ENCODE measurements around the gene SCAP. TPM values are rescaled to one million over a fixed set of nuclear protein-coding genes. Genes with fewer than 3 reads are reported as not detected.
"Not testable (repeated sequence)": the region's sequence is repeated elsewhere in the genome, so short reads cannot be mapped to it uniquely, and the experiment has no call there.

Gene SCAP
- total RNA-seq, 1 experiment from 2014 or later, result 67.6 TPM

DNA sequence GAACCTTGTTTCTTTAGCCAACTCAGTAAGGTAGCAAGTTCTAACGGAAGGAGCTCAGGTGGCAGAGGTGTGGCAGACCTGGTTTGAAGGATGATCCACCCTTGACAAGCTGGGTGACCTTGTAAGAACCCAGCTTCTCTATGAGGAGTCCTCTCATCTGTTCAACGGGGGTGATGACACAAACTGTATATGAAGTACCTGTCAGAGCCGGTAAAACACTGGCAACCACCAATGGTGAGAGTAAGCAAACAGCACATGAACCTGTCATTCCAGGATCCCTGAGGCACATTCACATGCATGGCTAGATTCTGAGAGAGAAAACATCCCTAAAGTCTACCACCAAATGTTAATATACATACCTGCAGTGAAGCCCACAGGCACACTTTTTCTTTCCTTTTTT is 2.4 kb downstream of the SCAP start (continued):
- TF ChIP-seq ELF1 (IDR thresholded peaks at IDR 0.05; ENCODE audit: borderline replicate concordance, low read depth) (no peak), ZBTB33 (IDR thresholded peaks at IDR 0.05; ENCODE audit: extremely low read depth, insufficient replicate concordance, low read length) (no peak)

DNA sequence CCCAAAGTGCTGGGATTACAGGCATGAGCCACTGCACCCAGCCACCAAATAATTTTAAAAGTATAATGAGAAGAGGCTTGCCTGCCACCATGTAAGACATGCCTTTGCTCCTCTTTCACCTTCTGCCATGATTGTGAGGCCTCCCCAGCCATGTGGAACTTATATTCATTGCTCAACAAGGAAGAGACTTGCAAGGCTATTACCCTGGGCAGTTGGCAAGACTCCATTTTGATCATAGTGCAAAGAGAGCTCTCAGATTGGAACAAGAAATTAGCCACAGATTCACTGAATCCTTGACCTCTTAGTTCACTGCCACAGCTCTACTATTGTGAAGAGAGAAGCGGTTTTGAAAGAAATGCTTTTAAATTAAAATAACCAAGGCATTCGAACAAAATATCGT is 6.1 kb downstream of the SCAP start:
- H3K27me3 ChIP-seq (ENCODE audit: insufficient read depth, low read length), result no peaks in the 10 kb centered on the region
- no peak overlapping the region for H3K4me2 ChIP-seq (ENCODE audit: low read length)
- ChIA-PET POLR2A (no interaction called here), CTCF (no interaction called here), RAD21 (ENCODE audit: low non-redundant PET in 1 of 2, low total read pairs in 2 of 2, uncharacterized antibody in 2 of 2, unreplicated experiment in 2 of 2) (no interaction called here)
- H3K4me1 ChIP-seq (ENCODE audit: control insufficient read depth in 1 of 2, insufficient read depth in 2 of 2, low read length in 2 of 2), result peaks cover 0 to 3% of the 10 kb centered on the region in 2 experiments; a peak in 1 of 4 replicates
- H3K36me3 ChIP-seq (ENCODE audit: control insufficient read depth in 1 of 2, insufficient read depth in 2 of 2, low read length in 2 of 2), result no peaks in the 10 kb centered on the region
- no TSS peak for BruUV-seq (replicated peaks)
- no peaks in the 10 kb centered on the region for H3K9me2 ChIP-seq (ENCODE audit: insufficient read depth)
- no peak for ATAC-seq
- no peak overlapping the region for H3K4me3 ChIP-seq (replicated peaks in 1 of 2; ENCODE audit: low read depth in 1 of 2, low read length in 2 of 2)
- H3K79me2 ChIP-seq (ENCODE audit: insufficient read depth, low read length), result peaks cover 82% of the 10 kb centered on the region
- H3K9me3 ChIP-seq (ENCODE audit: control insufficient read depth in 1 of 2, insufficient read depth in 1 of 2, low read depth in 1 of 2, low read length in 2 of 2), result no peaks in the 10 kb centered on the region
- H3K9ac ChIP-seq (ENCODE audit: low read length), result no peak overlapping the region
- H3K27ac ChIP-seq (ENCODE audit: low read depth, low read length), result no peak overlapping the region
- no peaks in the 10 kb centered on the region; the same call in 1 of the 2 replicates for H4K20me1 ChIP-seq (ENCODE audit: insufficient read depth)
- H2AFZ ChIP-seq (ENCODE audit: low read depth, low read length, poor library complexity, severe bottlenecking), result no peak overlapping the region
- intact Hi-C loops (cut with micrococcal nuclease), result no loop called here
- TF ChIP-seq ZNF274 (IDR thresholded peaks at IDR 0.05; ENCODE audit: low read depth, low read length), result no peak
- TF ChIP-seq SIN3A (IDR thresholded peaks at IDR 0.05; ENCODE audit: low read depth), result no peak
- no peak for TF ChIP-seq CBX3 (IDR thresholded peaks at IDR 0.05; ENCODE audit: low read depth)
- TF ChIP-seq ZFX (IDR thresholded peaks at IDR 0.05), result no peak
- TF ChIP-seq, protein P1, sequence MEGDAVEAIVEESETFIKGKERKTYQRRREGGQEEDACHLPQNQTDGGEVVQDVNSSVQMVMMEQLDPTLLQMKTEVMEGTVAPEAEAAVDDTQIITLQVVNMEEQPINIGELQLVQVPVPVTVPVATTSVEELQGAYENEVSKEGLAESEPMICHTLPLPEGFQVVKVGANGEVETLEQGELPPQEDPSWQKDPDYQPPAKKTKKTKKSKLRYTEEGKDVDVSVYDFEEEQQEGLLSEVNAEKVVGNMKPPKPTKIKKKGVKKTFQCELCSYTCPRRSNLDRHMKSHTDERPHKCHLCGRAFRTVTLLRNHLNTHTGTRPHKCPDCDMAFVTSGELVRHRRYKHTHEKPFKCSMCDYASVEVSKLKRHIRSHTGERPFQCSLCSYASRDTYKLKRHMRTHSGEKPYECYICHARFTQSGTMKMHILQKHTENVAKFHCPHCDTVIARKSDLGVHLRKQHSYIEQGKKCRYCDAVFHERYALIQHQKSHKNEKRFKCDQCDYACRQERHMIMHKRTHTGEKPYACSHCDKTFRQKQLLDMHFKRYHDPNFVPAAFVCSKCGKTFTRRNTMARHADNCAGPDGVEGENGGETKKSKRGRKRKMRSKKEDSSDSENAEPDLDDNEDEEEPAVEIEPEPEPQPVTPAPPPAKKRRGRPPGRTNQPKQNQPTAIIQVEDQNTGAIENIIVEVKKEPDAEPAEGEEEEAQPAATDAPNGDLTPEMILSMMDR (IDR thresholded peaks at IDR 0.05 in 2 of 3, conservative IDR thresholded peaks at IDR 0.05 in 1 of 3; ENCODE audit: borderline replicate concordance in 1 of 3, insufficient read depth in 1 of 3, low read depth in 2 of 3, low read length in 2 of 3), result no peak
- no peak for TF ChIP-seq POLR2AphosphoS5 (IDR thresholded peaks at IDR 0.05; ENCODE audit: low read depth, low read length)
- no peak for TF ChIP-seq EZH2 (IDR thresholded peaks at IDR 0.05)
- TF ChIP-seq EGR1 (IDR thresholded peaks at IDR 0.05; ENCODE audit: low read depth), result no peak
- TF ChIP-seq FOSL1 (IDR thresholded peaks at IDR 0.05; ENCODE audit: low read depth), result no peak
- no peak for DNase-seq (ENCODE audit: low read depth, low spot score)

DNA sequence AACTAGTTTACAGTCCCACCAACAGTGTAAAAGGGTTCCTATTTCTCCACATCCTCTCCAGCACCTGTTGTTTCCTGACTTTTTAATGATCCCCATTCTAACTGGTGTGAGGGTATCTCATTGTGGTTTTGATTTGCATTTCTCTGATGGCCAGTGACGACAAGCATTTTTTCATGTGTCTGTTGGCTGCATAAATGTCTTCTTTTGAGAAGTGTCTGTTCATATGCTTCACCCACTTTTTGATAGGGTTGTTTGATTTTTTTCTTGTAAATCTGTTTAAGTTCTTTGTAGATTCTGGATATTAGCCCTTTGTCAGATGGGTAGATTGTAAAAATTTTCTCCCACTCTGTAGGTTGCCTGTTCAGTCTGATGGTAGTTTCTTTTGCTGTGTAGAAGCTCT is 7.4 kb downstream of the SCAP start:
- H4K20me1 ChIP-seq (ENCODE audit: insufficient read depth); ATAC-seq; intact Hi-C loops (cut with micrococcal nuclease); POLR2A ChIA-PET; H3K9ac ChIP-seq (ENCODE audit: low read length); H2AFZ ChIP-seq (ENCODE audit: low read depth, low read length, poor library complexity, severe bottlenecking); DNase-seq (ENCODE audit: low read depth, low spot score); H3K27ac ChIP-seq (ENCODE audit: low read depth, low read length); RAD21 ChIA-PET (ENCODE audit: low non-redundant PET in 1 of 2, low total read pairs in 2 of 2, uncharacterized antibody in 2 of 2, unreplicated experiment in 2 of 2); H3K4me1 ChIP-seq (ENCODE audit: control insufficient read depth in 1 of 2, insufficient read depth in 2 of 2, low read length in 2 of 2); H3K27me3 ChIP-seq (ENCODE audit: insufficient read depth, low read length); H3K4me3 ChIP-seq (replicated peaks in 1 of 2; ENCODE audit: low read depth in 1 of 2, low read length in 2 of 2); H3K36me3 ChIP-seq (ENCODE audit: control insufficient read depth in 1 of 2, insufficient read depth in 2 of 2, low read length in 2 of 2); H3K9me2 ChIP-seq (ENCODE audit: insufficient read depth); CTCF ChIA-PET; BruUV-seq (replicated peaks); H3K4me2 ChIP-seq (ENCODE audit: low read length); H3K9me3 ChIP-seq (ENCODE audit: control insufficient read depth in 1 of 2, insufficient read depth in 1 of 2, low read depth in 1 of 2, low read length in 2 of 2): not testable (repeated sequence)
- H3K79me2 ChIP-seq (ENCODE audit: insufficient read depth, low read length), result peaks cover 74% of the 10 kb centered on the region

All from HCT116 (cell line).